NCI-H128 (cell line): ENCODE data around the gene TPCN2.
"Not testable (repeated sequence)": the region's sequence is repeated elsewhere in the genome, so short reads cannot be mapped to it uniquely, and the experiment has no call there.

Experiments used
- DNase-seq: peaks from one replicate; lab custom pipeline; 2025; ENCODE audit not compliant: unreplicated experiment; lab: John Stamatoyannopoulos, UW

TPCN2 gene

GRCh38 chr11:69073469-69073868 is 24.7 kb downstream of the TPCN2 start:
- no peak for DNase-seq

- DNase-seq: no peak
These were observed 25.8 kb downstream of the TPCN2 start for GRCh38 chr11:69074375-69075140.

GRCh38 chr11:69075421-69076128 is 26.8 kb downstream of the TPCN2 start:
- DNase-seq: no peak

- no peak for DNase-seq
These were observed 27.5 kb downstream of the TPCN2 start for GRCh38 chr11:69076129-69076791.

- not testable (repeated sequence) for DNase-seq
These were observed 28.2 kb downstream of the TPCN2 start for GRCh38 chr11:69076977-69077376.

- no peak for DNase-seq
These were observed 29.8 kb downstream of the TPCN2 start for GRCh38 chr11:69078508-69078907.

- DNase-seq: no peak
These were observed 30.3 kb downstream of the TPCN2 start for GRCh38 chr11:69078930-69079605.

- DNase-seq: no peak
These were observed 31.0 kb downstream of the TPCN2 start for GRCh38 chr11:69079661-69080256.

- no peak for DNase-seq
These were observed 31.7 kb downstream of the TPCN2 start for GRCh38 chr11:69080257-69080995.

GRCh38 chr11:69081180-69081579 is 32.4 kb downstream of the TPCN2 start:
- DNase-seq: no peak

- DNase-seq: no peak
These were observed 35.0 kb downstream of the TPCN2 start for GRCh38 chr11:69083531-69084247.

- DNase-seq: no peak
These were observed 35.6 kb downstream of the TPCN2 start for GRCh38 chr11:69084371-69084770.

GRCh38 chr11:69085490-69086095 is 36.9 kb downstream of the TPCN2 start:
- DNase-seq: no peak

GRCh38 chr11:69086152-69087132 is 37.7 kb downstream of the TPCN2 start:
- no peak for DNase-seq

GRCh38 chr11:69087133-69087524 is 38.4 kb downstream of the TPCN2 start:
- DNase-seq: no peak

GRCh38 chr11:69087811-69088210 is 39.1 kb downstream of the TPCN2 start:
- no peak for DNase-seq

- DNase-seq: peak; percentile 30
These were observed 40.0 kb downstream of the TPCN2 start for GRCh38 chr11:69088676-69089146.

GRCh38 chr11:69089258-69089657 is 40.5 kb downstream of the TPCN2 start:
- DNase-seq: no peak
